NCI-H526 treated with DMSO at 0.1 percent for 48 hours (cell line): ENCODE data around the gene TCEA2.
"Not testable (repeated sequence)": the region's sequence is repeated elsewhere in the genome, so short reads cannot be mapped to it uniquely, and the experiment has no call there.

Experiments
- DNase-seq: peaks from one replicate; lab custom pipeline; 2025; lab: John Stamatoyannopoulos, UW

The TCEA2 gene

GRCh38 chr20:64108731-64109681 is 46.0 kb downstream of the TCEA2 start:
- DNase-seq = no peak

GRCh38 chr20:64109831-64110391 is 46.9 kb downstream of the TCEA2 start:
- no peak for DNase-seq

- DNase-seq = no peak
These were observed 47.5 kb downstream of the TCEA2 start for GRCh38 chr20:64110411-64111068.

GRCh38 chr20:64111841-64112641 is 49.0 kb downstream of the TCEA2 start:
- DNase-seq = no peak

GRCh38 chr20:64112691-64113443 is 49.9 kb downstream of the TCEA2 start:
- DNase-seq = no peak

- no peak for DNase-seq
These were observed 50.4 kb downstream of the TCEA2 start for GRCh38 chr20:64113444-64113775.

GRCh38 chr20:64113796-64114355 is 50.9 kb downstream of the TCEA2 start:
- DNase-seq = no peak

GRCh38 chr20:64114356-64114971 is 51.5 kb downstream of the TCEA2 start:
- DNase-seq = no peak

GRCh38 chr20:64115171-64115911 is 52.3 kb downstream of the TCEA2 start:
- DNase-seq = no peak

GRCh38 chr20:64116016-64116415 is 53.0 kb downstream of the TCEA2 start:
- no peak for DNase-seq

GRCh38 chr20:64116541-64117431 is 53.8 kb downstream of the TCEA2 start:
- no peak for DNase-seq

GRCh38 chr20:64117432-64117777 is 54.4 kb downstream of the TCEA2 start:
- DNase-seq = not testable (repeated sequence)

- no peak for DNase-seq
These were observed 56.3 kb downstream of the TCEA2 start for GRCh38 chr20:64119301-64119680.

- no peak for DNase-seq
These were observed 56.8 kb downstream of the TCEA2 start for GRCh38 chr20:64119681-64120341.

- DNase-seq = no peak
These were observed 58.6 kb downstream of the TCEA2 start for GRCh38 chr20:64121586-64121985.
